ENCODE data around the gene ERCC1.

DNA sequence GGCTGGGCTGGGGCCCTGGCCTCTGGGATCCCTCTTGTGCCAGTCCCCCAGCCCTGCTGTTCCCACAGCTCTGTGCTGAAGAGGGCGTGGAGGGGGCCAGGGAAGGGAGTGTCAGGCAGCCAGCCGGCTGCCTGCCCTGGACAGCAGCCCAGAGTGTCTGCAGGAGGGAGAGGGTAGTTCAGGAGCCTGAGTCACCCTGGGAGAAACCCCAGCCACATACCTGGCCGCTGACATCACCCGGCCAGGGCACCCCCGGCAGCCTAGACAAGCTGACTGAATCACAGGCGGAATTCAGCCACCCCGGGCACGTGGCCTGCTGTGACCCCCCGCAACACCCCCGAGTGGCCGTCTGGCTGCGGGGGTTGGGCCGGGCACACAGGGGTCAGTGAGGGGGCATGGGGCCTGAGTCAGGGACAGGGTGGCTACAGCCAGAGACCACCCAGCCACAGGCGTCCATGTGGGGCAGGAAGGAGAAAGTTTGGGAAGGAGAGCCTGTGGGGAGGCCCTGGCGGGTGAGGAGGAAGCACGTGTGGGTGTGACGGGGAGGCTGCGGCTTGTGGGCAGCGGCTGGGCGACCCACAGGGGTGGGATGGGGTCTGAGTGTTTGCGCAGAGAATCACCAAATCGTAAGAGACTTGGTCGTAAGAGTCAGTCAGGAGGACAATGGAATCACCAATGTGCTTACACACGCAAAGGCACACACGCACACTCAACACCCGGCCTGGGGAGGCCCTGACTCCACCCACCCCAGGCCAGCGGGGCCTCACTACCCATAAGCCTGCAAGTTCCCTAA, 32.2 kb upstream of the ERCC1 start:
- TF ChIP-seq, protein P1, sequence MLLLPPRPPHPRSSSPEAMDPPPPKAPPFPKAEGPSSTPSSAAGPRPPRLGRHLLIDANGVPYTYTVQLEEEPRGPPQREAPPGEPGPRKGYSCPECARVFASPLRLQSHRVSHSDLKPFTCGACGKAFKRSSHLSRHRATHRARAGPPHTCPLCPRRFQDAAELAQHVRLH (CRISPR knock-in tag; IDR thresholded peaks at IDR 0.05; ENCODE audit: borderline replicate concordance, low read depth), result peak; percentile 61; the same call in 1 of the 2 replicates
- TF ChIP-seq ZFX (CRISPR knock-in tag; IDR thresholded peaks at IDR 0.05; ENCODE audit: low read depth) (peak; percentile 50), NFIC (IDR thresholded peaks at IDR 0.05; ENCODE audit: low read length) (0 out of 2 replicates have a peak, but pooled peaks have one; percentile 56), POLR2A (IDR thresholded peaks at IDR 0.05; ENCODE audit: insufficient read depth in 1 of 2, low read depth in 2 of 2, low read length in 2 of 2) (no peak; a peak in 2 of 4 replicates), SRY (CRISPR knock-in tag; IDR thresholded peaks at IDR 0.05) (no peak), SMAD1 (CRISPR knock-in tag; IDR thresholded peaks at IDR 0.05; ENCODE audit: borderline replicate concordance, low read depth) (no peak), SRF (IDR thresholded peaks at IDR 0.05; ENCODE audit: low read depth, low read length) (no peak), FOXM1 (CRISPR knock-in tag; IDR thresholded peaks at IDR 0.05) (no peak), REXO4 (CRISPR knock-in tag; IDR thresholded peaks at IDR 0.05; ENCODE audit: borderline replicate concordance) (no peak), EP300 (IDR thresholded peaks at IDR 0.05; ENCODE audit: low read depth in 2 of 2, low read length in 2 of 2) (peak; percentile 39 to 47; a peak in 1 of 4 replicates), EP300 (CRISPR knock-in tag; IDR thresholded peaks at IDR 0.05; ENCODE audit: borderline replicate concordance) (no peak)
- TF ChIP-seq, protein P2, sequence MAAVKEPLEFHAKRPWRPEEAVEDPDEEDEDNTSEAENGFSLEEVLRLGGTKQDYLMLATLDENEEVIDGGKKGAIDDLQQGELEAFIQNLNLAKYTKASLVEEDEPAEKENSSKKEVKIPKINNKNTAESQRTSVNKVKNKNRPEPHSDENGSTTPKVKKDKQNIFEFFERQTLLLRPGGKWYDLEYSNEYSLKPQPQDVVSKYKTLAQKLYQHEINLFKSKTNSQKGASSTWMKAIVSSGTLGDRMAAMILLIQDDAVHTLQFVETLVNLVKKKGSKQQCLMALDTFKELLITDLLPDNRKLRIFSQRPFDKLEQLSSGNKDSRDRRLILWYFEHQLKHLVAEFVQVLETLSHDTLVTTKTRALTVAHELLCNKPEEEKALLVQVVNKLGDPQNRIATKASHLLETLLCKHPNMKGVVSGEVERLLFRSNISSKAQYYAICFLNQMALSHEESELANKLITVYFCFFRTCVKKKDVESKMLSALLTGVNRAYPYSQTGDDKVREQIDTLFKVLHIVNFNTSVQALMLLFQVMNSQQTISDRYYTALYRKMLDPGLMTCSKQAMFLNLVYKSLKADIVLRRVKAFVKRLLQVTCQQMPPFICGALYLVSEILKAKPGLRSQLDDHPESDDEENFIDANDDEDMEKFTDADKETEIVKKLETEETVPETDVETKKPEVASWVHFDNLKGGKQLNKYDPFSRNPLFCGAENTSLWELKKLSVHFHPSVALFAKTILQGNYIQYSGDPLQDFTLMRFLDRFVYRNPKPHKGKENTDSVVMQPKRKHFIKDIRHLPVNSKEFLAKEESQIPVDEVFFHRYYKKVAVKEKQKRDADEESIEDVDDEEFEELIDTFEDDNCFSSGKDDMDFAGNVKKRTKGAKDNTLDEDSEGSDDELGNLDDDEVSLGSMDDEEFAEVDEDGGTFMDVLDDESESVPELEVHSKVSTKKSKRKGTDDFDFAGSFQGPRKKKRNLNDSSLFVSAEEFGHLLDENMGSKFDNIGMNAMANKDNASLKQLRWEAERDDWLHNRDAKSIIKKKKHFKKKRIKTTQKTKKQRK (IDR thresholded peaks at IDR 0.05; ENCODE audit: low read length), result no peak
- TF ChIP-seq, protein P3, sequence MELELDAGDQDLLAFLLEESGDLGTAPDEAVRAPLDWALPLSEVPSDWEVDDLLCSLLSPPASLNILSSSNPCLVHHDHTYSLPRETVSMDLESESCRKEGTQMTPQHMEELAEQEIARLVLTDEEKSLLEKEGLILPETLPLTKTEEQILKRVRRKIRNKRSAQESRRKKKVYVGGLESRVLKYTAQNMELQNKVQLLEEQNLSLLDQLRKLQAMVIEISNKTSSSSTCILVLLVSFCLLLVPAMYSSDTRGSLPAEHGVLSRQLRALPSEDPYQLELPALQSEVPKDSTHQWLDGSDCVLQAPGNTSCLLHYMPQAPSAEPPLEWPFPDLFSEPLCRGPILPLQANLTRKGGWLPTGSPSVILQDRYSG (CRISPR knock-in tag; IDR thresholded peaks at IDR 0.05), result no peak
